K562 treated with DMSO at 1 percent for 12 hours (cell line): ENCODE measurements around the gene CAPN9. TPM values are rescaled to one million over a fixed set of nuclear protein-coding genes. Genes with fewer than 3 reads are reported as not detected.

ENCODE experiments used
- total RNA-seq: library from RNA; unstranded; fragments of 300-600 nt; gene quantifications from 2 replicates; pipeline ENCODE4 v1.2.3, GENCODE V29; 2022; ENCODE audit not compliant: insufficient read depth

Gene CAPN9
- not detected in 2 replicates for total RNA-seq

GRCh38 chr1:230747127-230747730, at the start of gene CAPN9:
Gene CAPN9 (plus strand): TSS chr1:230747388. CDS start chr1:230747497, 109 bp downstream.

GRCh38 chr1:230713915-230714764, 33.0 kb upstream of the CAPN9 start, which contains the start of gene AGT:
Gene AGT (minus strand): TSS chr1:230714122. CDS start chr1:230710823, 3,299 bp downstream.

Other genes with a start within 250 kb of the CAPN9 start
- gene COG2, start 104.9 kb upstream of the CAPN9 start, total RNA-seq = 16.5 and 30.2 TPM in 2 replicates
- not detected in 2 replicates for gene AGT, start 33.3 kb upstream of the CAPN9 start, total RNA-seq
- gene C1orf198, start 121.1 kb downstream of the CAPN9 start, total RNA-seq = 2.7 and 7.9 TPM in 2 replicates
- gene TTC13, start 231.5 kb downstream of the CAPN9 start, total RNA-seq = 3.4 and 16.5 TPM in 2 replicates
- 42.3 and 68.9 TPM in 2 replicates for gene ARV1, start 231.7 kb downstream of the CAPN9 start, total RNA-seq